Measurements from ENCODE around the gene TTC7B. TPM values are rescaled to one million over a fixed set of nuclear protein-coding genes. Genes with fewer than 3 reads are reported as not detected.
"Not testable (repeated sequence)": the region's sequence is repeated elsewhere in the genome, so short reads cannot be mapped to it uniquely, and the experiment has no call there.

The TTC7B gene
- total and polyA plus RNA-seq, 2 donors (not counting 1 experiment from before 2014, with no cell fraction given) = 18.8 to 37.5 TPM

DNA sequence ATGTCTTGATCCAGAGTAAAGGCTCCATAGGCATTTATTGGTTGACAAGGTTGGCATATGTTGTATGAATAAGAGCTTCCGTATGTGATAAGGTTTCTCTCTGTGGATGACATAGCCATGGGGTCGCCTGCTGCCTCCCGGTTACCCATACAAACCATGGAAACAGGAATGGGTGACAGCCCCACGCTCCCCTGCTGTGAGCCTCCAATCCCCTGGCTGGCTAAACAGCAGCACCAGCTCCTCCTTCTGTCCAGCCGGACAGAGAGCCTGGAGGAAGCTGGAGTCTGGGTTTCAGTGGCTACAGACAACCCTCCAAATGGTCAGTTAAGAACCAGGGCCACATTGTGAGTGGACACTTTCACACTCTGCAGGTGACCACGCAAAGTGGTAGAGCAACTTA, 288.3 kb downstream of the TTC7B start:
- Histone ChIP-seq H3K4me2 (ENCODE audit: extremely low read depth, insufficient read depth, low read length) (no peak overlapping the region), H3K9ac (ENCODE audit: insufficient read depth, low read length) (no peak overlapping the region), H3K4me3 (replicated peaks in 1 of 4; ENCODE audit: control extremely low read depth in 1 of 4, insufficient read depth in 1 of 4, low read depth in 3 of 4, low read length in 4 of 4) (no peak overlapping the region), H4K20me1 (ENCODE audit: control insufficient read depth, extremely low read depth, insufficient read depth, low read length) (no peaks in the 10 kb centered on the region), H3K9me3 (ENCODE audit: control insufficient read depth, insufficient read depth, low read depth, low read length) (no peaks in the 10 kb centered on the region), H2AFZ (ENCODE audit: low read length) (no peak overlapping the region), H3K4me1 (ENCODE audit: control insufficient read depth, extremely low read depth, insufficient read depth, low read length) (no peaks in the 10 kb centered on the region), H3K36me3 (ENCODE audit: control insufficient read depth, insufficient read depth, low read length) (no peaks in the 10 kb centered on the region), H3K27me3 (ENCODE audit: control insufficient read depth, insufficient read depth, low read length) (no peaks in the 10 kb centered on the region), H3K27ac (ENCODE audit: insufficient read depth, low read length) (no peak overlapping the region), H3K79me2 (ENCODE audit: control insufficient read depth, insufficient read depth, low read length) (no peaks in the 10 kb centered on the region)
- DNase-seq (ENCODE audit: low read depth in 2 of 2) = no peak
- TF ChIP-seq EZH2 (IDR thresholded peaks at IDR 0.05; ENCODE audit: low read length, missing control alignments) (no peak), CTCF (conservative IDR thresholded peaks at IDR 0.05 in 1 of 2, IDR thresholded peaks at IDR 0.05 in 1 of 2; ENCODE audit: low read depth in 1 of 2, low read length in 2 of 2) (no peak)

GRCh38 chr14:90526536-90526935, 289.7 kb downstream of the TTC7B start:
- not testable (repeated sequence) for H3K79me2 ChIP-seq (ENCODE audit: control insufficient read depth, insufficient read depth, low read length); H4K20me1 ChIP-seq (ENCODE audit: control insufficient read depth, extremely low read depth, insufficient read depth, low read length); H3K4me3 ChIP-seq (replicated peaks in 1 of 4; ENCODE audit: control extremely low read depth in 1 of 4, insufficient read depth in 1 of 4, low read depth in 3 of 4, low read length in 4 of 4); H3K4me2 ChIP-seq (ENCODE audit: extremely low read depth, insufficient read depth, low read length); H3K4me1 ChIP-seq (ENCODE audit: control insufficient read depth, extremely low read depth, insufficient read depth, low read length); H2AFZ ChIP-seq (ENCODE audit: low read length); H3K36me3 ChIP-seq (ENCODE audit: control insufficient read depth, insufficient read depth, low read length); DNase-seq (ENCODE audit: low read depth in 2 of 2); H3K27me3 ChIP-seq (ENCODE audit: control insufficient read depth, insufficient read depth, low read length); H3K9ac ChIP-seq (ENCODE audit: insufficient read depth, low read length); H3K27ac ChIP-seq (ENCODE audit: insufficient read depth, low read length); H3K9me3 ChIP-seq (ENCODE audit: control insufficient read depth, insufficient read depth, low read depth, low read length)

DNA sequence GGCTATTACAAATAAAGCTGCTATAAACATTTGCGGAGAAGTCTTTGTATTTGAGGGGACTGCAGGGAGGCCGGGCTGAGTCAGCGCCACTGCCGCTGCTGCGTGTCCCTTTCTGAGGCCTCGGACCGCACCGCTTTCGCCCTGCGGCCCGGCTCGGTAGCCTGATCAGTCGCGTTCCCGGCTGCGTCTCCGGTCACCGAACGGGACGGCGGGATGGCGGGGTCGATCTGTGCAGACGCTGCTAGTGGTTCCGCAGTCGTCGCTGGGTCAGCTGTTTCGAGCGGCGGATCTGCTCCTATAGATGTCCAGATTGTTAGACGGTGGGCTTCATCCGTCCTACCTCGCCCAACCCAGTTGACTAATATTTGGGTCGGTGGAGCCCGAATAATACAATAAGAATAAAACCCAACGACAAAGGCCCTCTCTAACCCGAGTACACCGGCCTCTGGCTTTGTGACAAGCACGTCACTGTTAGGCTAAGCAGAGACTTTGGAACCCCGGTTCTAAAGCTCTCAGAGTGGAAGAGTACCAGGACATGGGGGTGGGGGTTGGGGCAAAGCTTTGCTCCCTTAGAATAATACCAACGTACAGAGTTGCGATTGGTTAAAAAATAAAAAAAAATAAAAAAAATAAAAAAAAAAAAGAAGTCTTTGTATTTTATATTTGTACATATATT, 290.7 kb downstream of the TTC7B start:
- not testable (repeated sequence) for H3K4me1 ChIP-seq (ENCODE audit: control insufficient read depth, extremely low read depth, insufficient read depth, low read length); H3K79me2 ChIP-seq (ENCODE audit: control insufficient read depth, insufficient read depth, low read length); H3K36me3 ChIP-seq (ENCODE audit: control insufficient read depth, insufficient read depth, low read length); H3K27ac ChIP-seq (ENCODE audit: insufficient read depth, low read length); DNase-seq (ENCODE audit: low read depth in 2 of 2); H2AFZ ChIP-seq (ENCODE audit: low read length); H3K9ac ChIP-seq (ENCODE audit: insufficient read depth, low read length); H3K9me3 ChIP-seq (ENCODE audit: control insufficient read depth, insufficient read depth, low read depth, low read length); H4K20me1 ChIP-seq (ENCODE audit: control insufficient read depth, extremely low read depth, insufficient read depth, low read length); H3K4me2 ChIP-seq (ENCODE audit: extremely low read depth, insufficient read depth, low read length); H3K4me3 ChIP-seq (replicated peaks in 1 of 4; ENCODE audit: control extremely low read depth in 1 of 4, insufficient read depth in 1 of 4, low read depth in 3 of 4, low read length in 4 of 4); H3K27me3 ChIP-seq (ENCODE audit: control insufficient read depth, insufficient read depth, low read length)

DNA sequence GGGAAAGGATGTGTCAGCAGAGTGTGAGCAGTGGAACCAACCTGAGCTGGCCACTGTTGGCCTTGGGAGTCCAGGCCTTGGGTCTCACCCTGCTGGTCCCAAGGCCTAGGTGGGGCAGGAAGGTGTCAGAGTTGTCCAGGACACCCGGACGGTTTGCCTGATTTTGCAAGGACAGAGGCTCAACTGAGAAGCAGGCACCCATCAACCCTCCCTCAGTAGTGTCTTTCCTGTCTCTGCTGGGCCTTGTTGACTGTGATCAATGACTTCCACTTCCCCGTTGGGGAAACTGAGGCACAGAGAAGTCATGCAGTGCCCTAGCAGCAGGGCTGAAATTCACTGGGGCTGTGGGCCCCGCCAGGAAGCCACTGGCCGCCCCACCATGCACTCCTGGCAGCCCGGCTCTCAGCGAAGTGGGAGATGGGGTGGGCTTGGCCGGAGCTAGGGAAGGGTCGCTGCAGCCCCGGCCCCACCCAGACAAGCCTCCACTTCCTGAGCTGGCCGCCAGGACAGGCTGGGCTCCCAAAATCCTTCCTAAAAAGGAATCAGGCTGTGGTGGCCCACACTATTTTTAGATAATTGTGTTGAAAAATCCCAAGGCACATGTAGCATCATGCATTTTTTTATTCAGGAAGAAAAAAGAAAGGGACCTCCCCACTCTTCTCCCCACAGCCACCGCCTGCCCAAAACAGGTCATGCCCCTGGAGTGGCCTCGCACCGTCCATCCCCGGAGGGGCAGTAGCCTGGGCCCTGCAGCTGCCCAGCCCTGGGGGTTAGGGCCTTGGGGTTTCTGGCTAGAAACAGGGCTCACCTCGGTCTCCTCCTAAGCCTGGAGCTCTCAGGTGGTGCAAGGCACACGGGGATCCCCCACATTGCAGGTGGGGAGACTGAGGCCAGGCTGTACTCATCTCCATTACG, 292.0 kb downstream of the TTC7B start:
- Histone ChIP-seq H3K9me3 (ENCODE audit: control insufficient read depth, insufficient read depth, low read depth, low read length) (no peaks in the 10 kb centered on the region), H3K4me1 (ENCODE audit: control insufficient read depth, extremely low read depth, insufficient read depth, low read length) (no peaks in the 10 kb centered on the region), H3K36me3 (ENCODE audit: control insufficient read depth, insufficient read depth, low read length) (no peaks in the 10 kb centered on the region), H3K27ac (ENCODE audit: insufficient read depth, low read length) (no peak overlapping the region), H2AFZ (ENCODE audit: low read length) (no peak overlapping the region), H3K9ac (ENCODE audit: insufficient read depth, low read length) (no peak overlapping the region), H3K4me3 (replicated peaks in 1 of 4; ENCODE audit: control extremely low read depth in 1 of 4, insufficient read depth in 1 of 4, low read depth in 3 of 4, low read length in 4 of 4) (no peak overlapping the region), H3K27me3 (ENCODE audit: control insufficient read depth, insufficient read depth, low read length) (no peaks in the 10 kb centered on the region), H3K79me2 (ENCODE audit: control insufficient read depth, insufficient read depth, low read length) (no peaks in the 10 kb centered on the region), H3K4me2 (ENCODE audit: extremely low read depth, insufficient read depth, low read length) (no peak overlapping the region), H4K20me1 (ENCODE audit: control insufficient read depth, extremely low read depth, insufficient read depth, low read length) (no peaks in the 10 kb centered on the region)
- no peak for TF ChIP-seq EZH2 (IDR thresholded peaks at IDR 0.05; ENCODE audit: low read length, missing control alignments)
- no peak for DNase-seq (ENCODE audit: low read depth in 2 of 2)

Measured in fibroblast of lung (primary cell).